ENCODE measurements around the gene CNKSR3.

The CNKSR3 gene

DNA sequence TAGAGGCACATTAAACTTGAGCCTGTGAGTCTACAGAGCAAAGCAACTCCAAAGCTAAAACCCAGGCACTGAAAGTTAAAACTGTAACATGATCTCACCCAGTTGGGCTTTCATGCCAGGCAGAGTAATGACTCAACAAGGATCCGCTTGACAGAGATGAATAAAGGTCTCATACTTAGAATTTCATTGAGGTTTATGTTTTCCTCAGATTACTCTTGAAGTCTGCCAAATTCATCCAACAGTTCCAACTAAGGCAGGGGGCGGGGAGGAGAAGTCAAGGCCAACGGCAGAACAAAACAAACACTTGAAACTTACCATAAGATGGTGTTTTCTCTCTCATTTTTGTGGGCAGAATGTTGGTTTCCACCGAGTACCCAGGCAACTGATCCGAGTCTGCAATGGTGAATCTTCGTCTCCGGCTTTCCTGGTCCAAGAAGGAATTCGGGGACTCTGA lies 99.8 kb downstream of the CNKSR3 start:
- DNase-seq, result peak; percentile 94

GRCh38 chr6:154408891-154409500 lies 101.5 kb downstream of the CNKSR3 start:
- peak; percentile 49 for DNase-seq

GRCh38 chr6:154407440-154407839 lies 103.0 kb downstream of the CNKSR3 start:
- DNase-seq, result no peak

DNA sequence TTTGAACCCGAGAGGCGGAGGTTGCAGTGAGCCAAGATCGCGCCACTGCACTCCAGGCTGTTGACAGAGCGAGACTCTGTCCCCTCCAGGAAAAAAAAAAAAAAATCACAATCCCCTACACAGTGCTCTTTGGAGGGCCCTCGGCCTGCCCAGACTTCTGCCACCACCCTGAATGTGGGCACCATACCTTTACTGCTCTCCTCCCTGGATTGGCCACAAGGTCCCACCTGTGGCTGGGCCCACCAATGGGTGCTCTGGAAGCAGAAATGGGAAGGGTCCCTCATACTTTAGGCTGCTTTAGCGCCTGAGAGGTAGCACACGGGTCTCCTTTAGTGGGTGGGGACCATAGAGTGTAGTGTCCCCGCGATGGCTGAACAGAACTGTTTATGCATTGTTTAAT lies 103.6 kb downstream of the CNKSR3 start:
- no peak for DNase-seq

- DNase-seq, result no peak
These were observed 104.2 kb downstream of the CNKSR3 start for GRCh38 chr6:154406301-154406700.

DNA sequence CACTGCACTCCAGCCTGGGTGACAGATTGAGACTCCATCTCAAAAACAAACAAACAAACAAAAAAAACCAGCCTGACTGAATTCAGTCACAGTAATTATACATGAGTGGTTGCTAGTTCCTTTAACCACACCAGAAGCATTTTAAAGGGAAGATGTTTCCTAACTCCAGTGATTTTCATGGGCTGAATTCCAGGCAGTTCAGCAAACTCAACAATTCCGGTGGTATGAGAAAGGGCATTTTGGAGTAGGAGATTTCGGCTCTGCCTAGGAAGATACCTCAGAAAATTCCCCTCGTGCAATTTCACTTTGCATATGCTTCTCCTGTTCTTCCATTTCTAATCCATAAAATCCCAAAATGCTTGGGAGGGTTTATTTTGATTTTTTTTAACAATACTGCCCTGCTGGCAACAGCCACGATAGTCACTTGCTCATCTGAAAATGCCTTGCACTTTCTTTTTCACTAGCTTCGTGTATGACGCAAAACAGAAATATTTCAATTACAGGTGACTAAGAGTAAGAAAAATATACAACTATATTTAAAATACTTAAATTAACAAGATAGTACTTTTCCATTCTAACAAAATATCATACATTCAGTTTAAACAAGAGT lies 105.6 kb downstream of the CNKSR3 start:
- DNase-seq, result peak; percentile 62

GRCh38 chr6:154403788-154404187 lies 106.7 kb downstream of the CNKSR3 start:
- peak; percentile 42 for DNase-seq

DNA sequence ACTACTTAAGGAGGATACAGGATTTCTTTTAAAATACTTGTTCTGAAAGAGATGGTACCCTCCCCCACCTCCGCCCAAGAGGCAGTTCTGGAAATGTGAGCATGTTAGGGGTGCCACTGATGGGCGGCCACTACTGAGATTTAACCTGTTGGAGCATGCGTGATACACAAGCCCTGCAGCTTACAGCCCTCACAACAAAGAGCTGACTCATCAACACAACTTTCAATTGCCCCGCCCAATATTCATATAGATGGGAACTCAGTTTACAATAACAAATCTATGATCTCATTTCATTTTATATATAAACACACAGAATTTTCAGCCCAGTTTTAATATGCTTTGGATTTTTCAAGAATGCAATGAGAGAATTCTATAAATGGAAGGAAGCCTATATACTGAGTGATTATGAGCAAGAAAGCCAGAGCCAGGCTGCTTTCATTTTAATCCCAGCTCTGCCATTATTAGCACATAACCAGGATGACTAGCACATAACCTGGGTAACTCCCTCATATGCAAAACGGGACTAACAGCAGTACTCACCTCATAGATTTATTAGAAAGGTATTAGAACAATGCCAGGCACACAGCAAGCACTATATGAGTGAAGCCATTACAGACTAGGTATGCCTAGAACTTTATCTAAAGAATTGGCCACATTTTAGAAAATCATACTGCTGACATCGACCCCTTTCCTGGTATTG lies 108.3 kb downstream of the CNKSR3 start:
- no peak for DNase-seq

- peak; percentile 47 for DNase-seq
These were observed 111.4 kb downstream of the CNKSR3 start for GRCh38 chr6:154399097-154399496.

DNA sequence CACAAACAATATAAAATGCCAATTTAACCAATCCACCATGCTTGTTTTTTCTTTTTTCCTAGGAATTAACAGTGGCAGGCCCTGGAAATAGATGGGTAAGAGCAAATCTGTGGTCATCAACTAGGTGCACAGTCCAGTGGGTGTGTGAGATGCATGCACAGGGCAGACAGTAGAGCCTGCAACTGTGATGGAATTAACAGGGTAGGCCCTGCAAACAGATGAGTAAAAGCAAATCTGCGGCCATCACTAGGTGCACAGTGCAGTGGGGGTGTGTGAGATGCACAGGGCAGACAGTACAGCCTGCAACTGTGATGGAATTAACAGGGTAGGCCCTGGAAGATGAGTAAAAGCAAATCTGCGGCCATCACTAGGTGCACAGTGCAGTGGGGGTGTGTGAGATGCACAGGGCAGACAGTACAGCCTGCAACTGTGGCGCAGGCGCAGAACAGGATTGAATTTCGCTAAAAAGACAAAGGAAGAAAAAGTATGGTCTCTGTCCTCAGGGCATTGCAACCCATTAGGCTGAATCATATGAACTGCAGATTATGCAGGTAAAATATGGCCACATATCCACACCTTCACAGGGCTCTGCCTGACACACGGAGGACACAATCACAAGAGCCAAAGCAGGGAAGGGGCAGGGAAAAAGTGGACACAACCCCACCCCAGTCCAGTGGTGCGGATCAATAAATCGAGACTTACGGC lies 112.8 kb downstream of the CNKSR3 start:
- no peak for DNase-seq

GRCh38 chr6:154395878-154396277 lies 114.6 kb downstream of the CNKSR3 start:
- DNase-seq, result no peak

- DNase-seq, result no peak
These were observed 115.2 kb downstream of the CNKSR3 start for GRCh38 chr6:154395316-154395715.

DNA sequence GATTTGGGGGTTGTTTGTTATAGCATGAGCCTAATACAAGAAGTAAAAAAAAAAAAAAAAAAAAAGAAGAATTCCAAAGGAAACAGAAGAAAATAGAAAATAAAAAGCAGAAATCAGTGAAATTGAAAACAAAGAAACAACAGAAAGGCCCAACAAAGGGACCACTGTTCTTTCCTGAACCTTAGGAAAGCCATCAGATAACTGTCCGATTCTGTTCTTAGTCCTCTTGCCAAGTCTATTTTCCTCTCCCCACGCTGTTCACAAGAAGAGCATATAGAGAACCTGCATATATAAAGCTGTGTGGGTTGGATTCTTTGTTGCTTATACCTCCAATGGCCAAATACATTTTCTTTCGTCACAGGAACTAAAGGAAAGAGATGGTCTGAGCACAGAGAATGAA lies 115.9 kb downstream of the CNKSR3 start:
- no peak for DNase-seq

GRCh38 chr6:154390034-154390433 lies 120.5 kb downstream of the CNKSR3 start:
- DNase-seq, result no peak

DNA sequence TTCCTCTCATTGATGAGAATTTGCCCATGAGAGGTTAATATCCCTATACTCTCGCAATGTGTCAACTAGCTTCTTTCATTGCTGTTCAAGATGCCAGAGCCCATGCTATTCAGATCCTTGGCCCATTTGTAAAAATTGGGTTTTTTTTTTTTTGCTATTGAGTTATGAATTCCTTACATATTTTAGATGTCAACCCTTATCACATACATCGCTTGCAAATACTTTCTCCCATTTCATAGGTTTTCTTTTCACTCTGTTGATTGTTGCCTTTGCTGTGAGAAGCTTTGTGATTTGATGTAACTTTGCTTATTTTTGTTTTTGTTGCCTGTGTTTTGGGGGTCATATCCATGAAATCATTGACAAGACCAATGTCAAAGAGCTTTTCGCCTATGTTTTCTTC lies 121.7 kb downstream of the CNKSR3 start:
- no peak for DNase-seq

- peak; percentile 91 for DNase-seq
These were observed 123.4 kb downstream of the CNKSR3 start for GRCh38 chr6:154386848-154387717.

GRCh38 chr6:154384191-154384590 lies 126.3 kb downstream of the CNKSR3 start:
- no peak for DNase-seq

DNA sequence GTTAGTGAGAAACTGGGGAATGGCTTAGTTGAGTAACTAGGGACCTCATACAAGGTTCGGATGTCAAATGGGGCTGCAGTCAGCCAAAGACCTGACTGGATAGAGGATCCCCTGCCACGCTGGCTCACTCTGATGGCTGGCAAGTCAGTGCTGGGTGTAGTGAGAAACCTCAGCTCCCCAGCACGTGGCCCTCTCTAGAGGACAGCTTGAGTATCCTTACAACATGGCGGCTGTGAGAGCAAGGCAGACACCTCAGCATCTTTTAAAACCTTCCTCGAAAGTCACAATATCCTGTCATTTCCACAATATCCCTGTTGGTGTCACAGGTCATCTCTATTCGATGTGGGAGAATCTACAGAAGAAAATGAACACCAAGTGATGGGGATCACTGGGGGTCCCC lies 127.2 kb downstream of the CNKSR3 start:
- no peak for DNase-seq

DNA sequence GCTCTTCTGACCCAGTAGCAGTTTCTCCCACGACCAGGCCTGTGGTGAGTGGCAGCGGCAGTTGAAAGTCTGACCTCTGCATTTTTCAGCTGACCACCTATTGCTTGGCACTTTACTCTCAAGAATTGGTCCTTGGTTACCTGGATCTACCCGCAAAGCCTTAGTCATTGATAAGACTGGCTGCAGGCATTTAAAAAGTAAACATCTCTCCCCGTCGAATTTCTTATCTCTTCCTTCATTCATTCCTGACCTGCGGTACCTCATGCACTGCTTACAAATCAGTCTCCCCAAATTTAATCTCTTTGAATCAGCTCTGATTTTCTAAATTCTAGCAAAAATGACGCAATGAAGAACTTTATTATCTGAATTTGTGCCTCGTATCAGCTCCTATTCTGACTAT lies 127.7 kb downstream of the CNKSR3 start:
- no peak for DNase-seq

DNA sequence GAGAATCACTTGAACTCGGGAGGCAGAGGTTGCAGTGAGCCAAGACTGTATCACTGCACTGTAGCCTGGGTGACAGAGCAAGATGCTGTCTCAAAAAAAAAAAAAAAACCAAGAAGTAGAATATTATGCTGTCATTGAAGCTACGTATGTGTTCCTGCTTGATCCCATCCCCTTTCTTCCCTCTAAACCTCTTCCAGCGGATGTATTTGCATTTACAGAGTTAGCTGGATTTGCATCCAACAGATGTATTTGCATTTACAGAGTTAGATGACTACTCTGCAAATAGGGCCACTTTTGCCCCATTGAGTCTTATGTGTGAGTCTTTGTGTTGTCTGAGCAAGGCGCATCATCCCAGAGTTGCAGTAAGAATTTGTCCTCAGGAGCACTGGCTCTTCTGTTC lies 128.9 kb downstream of the CNKSR3 start:
- DNase-seq, result no peak

DNA sequence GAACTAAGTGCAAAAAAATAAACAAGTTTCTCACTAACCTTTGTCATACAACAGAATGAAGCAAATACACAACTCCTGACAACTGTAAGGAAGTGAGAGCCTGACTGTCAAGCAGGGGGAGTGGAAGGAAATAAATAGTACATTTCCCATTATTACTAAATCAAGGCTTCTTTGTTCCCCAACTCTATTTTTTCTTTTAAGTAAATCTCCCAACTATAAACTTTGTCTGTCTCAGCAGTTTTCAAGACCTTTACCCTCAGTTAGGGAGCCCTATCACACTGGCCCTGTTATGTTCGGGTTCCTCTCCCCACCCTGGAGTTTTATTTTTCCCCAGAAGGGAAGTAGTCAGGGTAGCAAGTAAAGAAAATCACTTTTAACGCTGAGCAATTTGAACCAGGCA lies 129.7 kb downstream of the CNKSR3 start:
- DNase-seq, result no peak

DNA sequence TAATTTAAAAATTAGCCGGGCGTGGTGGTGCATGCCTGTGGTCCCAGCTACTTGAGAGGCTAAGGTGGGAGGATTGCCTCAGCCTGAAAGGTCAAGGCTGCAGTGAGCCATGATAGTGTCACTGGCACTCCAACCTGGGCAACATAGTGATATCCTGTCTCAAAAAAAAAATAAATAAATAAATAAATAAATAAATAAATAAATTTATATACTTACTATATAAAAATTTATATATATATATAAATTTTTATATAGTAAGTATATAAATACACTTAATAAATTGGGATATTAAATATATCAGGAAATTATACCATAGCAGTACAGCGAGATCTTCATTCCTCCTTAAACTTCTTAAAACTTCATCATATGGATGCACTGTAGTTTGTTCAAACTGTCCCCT lies 130.9 kb downstream of the CNKSR3 start:
- DNase-seq, result no peak

DNA sequence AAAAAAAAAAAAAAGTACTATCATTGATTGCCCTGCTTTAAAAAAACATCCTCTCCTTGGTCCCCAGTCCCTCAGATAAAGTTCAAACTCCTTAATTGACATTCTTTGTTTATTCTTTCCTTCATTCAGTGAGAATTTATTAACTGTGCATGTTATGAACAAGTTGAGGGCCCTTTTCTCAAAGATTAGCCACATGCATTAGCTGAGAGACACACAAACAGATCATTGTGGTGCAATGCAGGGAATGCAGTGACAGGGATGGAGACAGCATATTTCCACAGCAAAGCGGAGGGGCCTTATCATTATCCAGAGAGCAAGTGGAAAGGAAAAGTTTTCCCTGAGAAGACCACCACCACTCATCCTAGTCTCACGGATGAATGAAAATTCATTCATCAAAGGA lies 132.0 kb downstream of the CNKSR3 start:
- no peak for DNase-seq
